Activated gamma-delta T cell treated with anti-CD3 and anti-CD28 coated beads, Interleukin-2, amount 50 U/mL, for 16 hours (primary cell): ENCODE data around the gene CLK3.
A peak's percentile ranks its signal among the peaks of the same experiment; 100 is the strongest.

Experiments
- DNase-seq: peaks from one replicate; pipeline ENCODE4 v3.0.0-alpha.2; 2020; ENCODE audit warnings: low read depth

Gene CLK3

GRCh38 chr15:74603789-74604705 lies 11.6 kb upstream of the CLK3 start:
- no peak for DNase-seq

- DNase-seq: no peak
Measured at GRCh38 chr15:74604983-74605794, 10.4 kb upstream of the CLK3 start.

GRCh38 chr15:74605795-74606150 lies 9.9 kb upstream of the CLK3 start:
- no peak for DNase-seq

GRCh38 chr15:74608786-74609185 lies 6.8 kb upstream of the CLK3 start:
- no peak for DNase-seq

GRCh38 chr15:74609938-74610301 lies 5.7 kb upstream of the CLK3 start:
- DNase-seq: no peak

GRCh38 chr15:74610302-74610951 lies 5.2 kb upstream of the CLK3 start:
- no peak for DNase-seq

- no peak for DNase-seq
Measured at GRCh38 chr15:74611341-74611740, 4.3 kb upstream of the CLK3 start.

- no peak for DNase-seq
Measured at GRCh38 chr15:74611834-74612233, 3.8 kb upstream of the CLK3 start.

GRCh38 chr15:74612677-74613076 lies 3.0 kb upstream of the CLK3 start:
- no peak for DNase-seq

- no peak for DNase-seq
Measured at GRCh38 chr15:74613089-74613952, 2.3 kb upstream of the CLK3 start.

- no peak for DNase-seq
Measured at GRCh38 chr15:74613953-74614743, 1.5 kb upstream of the CLK3 start.

- peak; percentile 82 for DNase-seq
Measured at GRCh38 chr15:74614744-74615507, 710 bp upstream of the CLK3 start.

- peak; percentile 46 for DNase-seq
Measured at GRCh38 chr15:74616366-74616939, 817 bp downstream of the CLK3 start.

GRCh38 chr15:74616996-74617395 lies 1.4 kb downstream of the CLK3 start:
- no peak for DNase-seq

- no peak for DNase-seq
Measured at GRCh38 chr15:74618841-74619596, 3.4 kb downstream of the CLK3 start.

- no peak for DNase-seq
Measured at GRCh38 chr15:74619916-74620635, 4.4 kb downstream of the CLK3 start.

- peak; percentile 49 for DNase-seq
Measured at GRCh38 chr15:74620636-74621545, 5.3 kb downstream of the CLK3 start.
